NCI-H2107 treated with DMSO at 0.1 percent for 48 hours (cell line): ENCODE measurements around the gene TNS2.
"Not testable (repeated sequence)": the region's sequence is repeated elsewhere in the genome, so short reads cannot be mapped to it uniquely, and the experiment has no call there.

Experiments used
- DNase-seq: peaks from one replicate; lab custom pipeline; 2025; ENCODE audit not compliant: unreplicated experiment; lab: John Stamatoyannopoulos, UW

The TNS2 gene

DNA sequence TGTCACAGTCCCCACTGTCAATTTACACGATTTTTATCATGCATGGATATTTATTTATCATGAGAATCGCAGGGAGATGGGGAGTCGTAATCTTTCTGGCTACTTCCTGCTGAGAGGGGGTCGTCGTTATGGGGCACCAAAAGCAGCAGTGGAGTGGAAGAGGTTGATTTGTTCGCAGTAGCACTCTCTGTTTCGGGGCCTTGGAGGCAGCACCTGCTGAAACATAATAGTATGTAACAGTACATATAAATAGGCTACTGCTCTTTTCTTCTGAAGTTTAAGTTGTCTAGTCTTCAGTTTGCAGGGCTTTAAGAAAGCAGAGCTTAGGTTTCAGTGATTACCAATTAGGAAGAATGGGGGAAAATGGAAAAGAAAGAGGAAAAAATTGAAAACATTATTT, 57.3 kb downstream of the TNS2 start:
- no peak for DNase-seq

DNA sequence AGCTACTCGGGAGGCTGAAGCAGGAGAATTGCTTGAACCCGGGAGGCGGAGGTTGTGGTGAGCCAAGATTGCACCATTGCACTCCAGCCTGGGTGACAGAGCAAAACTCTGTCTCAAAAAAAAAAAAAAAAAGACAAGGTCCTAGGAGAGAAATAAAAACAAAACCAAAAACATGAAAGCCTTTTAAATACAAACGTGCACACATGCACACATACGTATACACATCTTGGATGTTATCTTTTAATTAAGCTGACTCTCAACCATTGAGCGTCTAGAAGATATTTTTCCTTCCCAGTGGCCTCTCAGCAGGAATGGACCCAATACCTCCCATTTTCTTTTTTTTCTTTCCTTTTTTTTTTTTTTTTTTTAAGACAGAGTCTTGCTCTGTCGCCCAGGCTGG, 62.6 kb downstream of the TNS2 start:
- not testable (repeated sequence) for DNase-seq

- DNase-seq, result no peak
These were observed 63.4 kb downstream of the TNS2 start for GRCh38 chr12:53113136-53113705.

GRCh38 chr12:53113951-53114350, 64.1 kb downstream of the TNS2 start:
- DNase-seq, result no peak
